Adipocyte (in vitro differentiated cells): ENCODE results near the gene SPDYE4.

Experiments
- DNase-seq: peaks from one replicate; pipeline ENCODE4 v3.0.0-alpha.2; 2015; ENCODE audit warnings: low read depth
- H3K27me3 ChIP-seq: replicated peaks from 2 replicates; pipeline ENCODE4 v1.7.0; 2013; ENCODE audit warnings: mild to moderate bottlenecking, low read length, moderate library complexity; ENCODE audit not compliant: control insufficient read depth, insufficient read depth
- H3K36me3 ChIP-seq: 2 replicates; pipeline ENCODE4 v1.7.0; 2013; ENCODE audit warnings: low read length, mild to moderate bottlenecking, moderate library complexity; ENCODE audit not compliant: control insufficient read depth, insufficient read depth, severe bottlenecking
- H3K4me1 ChIP-seq: 2 replicates; pipeline ENCODE4 v1.7.0; 2013; ENCODE audit warnings: mild to moderate bottlenecking, low read length, moderate library complexity; ENCODE audit not compliant: control insufficient read depth, insufficient read depth
- H3K4me3 ChIP-seq: 2 replicates; pipeline ENCODE4 v1.7.0; 2013; ENCODE audit warnings: mild to moderate bottlenecking, low read length, moderate library complexity
- H3K9ac ChIP-seq: 2 replicates; pipeline ENCODE4 v1.7.0; 2013; ENCODE audit warnings: mild to moderate bottlenecking, low read length, moderate library complexity
- H3K9me3 ChIP-seq: 2 replicates; pipeline ENCODE4 v1.7.0; 2013; ENCODE audit warnings: mild to moderate bottlenecking, low read length, moderate library complexity; ENCODE audit not compliant: control insufficient read depth

SPDYE4 gene

DNA sequence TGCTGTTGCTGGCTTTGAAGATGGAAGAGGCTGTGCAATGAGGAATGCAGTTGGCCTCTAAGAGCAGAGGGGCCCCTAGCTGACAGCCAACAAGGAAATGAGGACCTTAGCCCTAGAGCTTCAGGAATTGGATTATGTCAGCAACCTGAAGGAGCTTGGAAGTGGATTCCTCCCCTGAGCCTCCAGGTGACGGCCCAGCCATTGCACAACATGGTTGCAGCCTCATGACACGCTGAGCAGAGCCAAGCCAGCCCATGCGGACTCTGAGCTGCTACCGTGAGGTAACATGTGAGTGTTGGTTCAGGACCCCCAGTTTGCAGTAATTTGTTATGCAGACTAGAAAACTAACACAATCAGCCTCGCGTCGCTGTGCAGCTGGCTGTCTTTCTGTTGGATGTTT lies 33.9 kb downstream of the SPDYE4 start:
- H3K4me3 ChIP-seq = no peak overlapping the region
- no peaks in the 10 kb centered on the region for H3K27me3 ChIP-seq
- no peaks in the 10 kb centered on the region for H3K9me3 ChIP-seq
- H3K4me1 ChIP-seq = no peaks in the 10 kb centered on the region
- no peak overlapping the region for H3K9ac ChIP-seq
- no peaks in the 10 kb centered on the region for H3K36me3 ChIP-seq
- no peak for DNase-seq

GRCh38 chr17:8720596-8720995 lies 37.8 kb downstream of the SPDYE4 start:
- Histone ChIP-seq H3K27me3 (no peaks in the 10 kb centered on the region), H3K9me3 (no peaks in the 10 kb centered on the region), H3K9ac (no peak overlapping the region), H3K4me1 (no peaks in the 10 kb centered on the region), H3K36me3 (no peaks in the 10 kb centered on the region), H3K4me3 (no peak overlapping the region)
- DNase-seq = no peak

DNA sequence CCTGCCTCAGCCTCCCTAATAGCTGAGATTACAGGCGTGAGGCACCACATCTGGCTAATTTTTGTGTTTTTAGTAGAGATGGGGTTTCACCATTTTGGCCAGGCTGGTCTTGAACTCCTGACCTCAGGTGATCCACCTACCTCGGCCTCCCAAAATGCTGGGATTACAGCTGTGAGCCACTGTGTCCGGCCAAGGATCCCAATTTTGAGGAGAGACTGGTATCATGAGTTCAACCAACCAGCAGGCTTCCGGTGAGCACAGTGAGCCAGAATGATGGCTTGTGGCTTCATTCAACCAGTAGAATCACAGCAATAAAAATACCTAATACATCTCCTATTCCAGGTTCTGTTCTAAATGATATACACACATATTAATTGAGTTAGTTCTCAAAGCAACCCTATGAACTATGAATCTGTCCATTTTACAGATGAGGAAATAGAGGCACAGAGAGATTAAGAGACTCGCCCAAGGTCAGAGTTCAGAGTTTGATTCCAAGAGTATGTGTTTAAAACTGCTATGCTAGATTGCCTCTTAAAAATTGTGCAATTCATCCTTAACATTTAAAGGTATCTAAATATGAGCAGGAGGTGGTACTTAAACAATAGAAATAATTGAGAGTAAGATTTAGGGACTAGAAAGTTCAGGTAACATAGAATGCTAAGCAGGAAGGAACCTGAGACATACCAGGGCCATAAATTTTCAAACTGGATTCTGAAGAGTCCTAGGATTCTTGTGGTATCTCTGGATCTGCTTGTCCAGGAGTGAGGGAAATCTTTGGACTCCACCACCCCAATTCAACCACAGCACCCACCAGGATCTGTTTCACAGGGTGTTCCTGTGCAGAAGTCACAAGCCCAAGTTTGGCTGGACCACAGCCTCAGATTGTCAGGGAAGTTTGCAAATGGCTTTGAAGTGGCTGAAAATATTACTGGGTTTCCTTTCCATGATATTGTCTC lies 38.8 kb downstream of the SPDYE4 start:
- Histone ChIP-seq H3K36me3 (no peaks in the 10 kb centered on the region), H3K9me3 (no peaks in the 10 kb centered on the region), H3K4me1 (no peaks in the 10 kb centered on the region), H3K4me3 (no peak overlapping the region), H3K9ac (no peak overlapping the region), H3K27me3 (no peaks in the 10 kb centered on the region)
- DNase-seq = no peak

- Histone ChIP-seq H3K27me3 (no peaks in the 10 kb centered on the region), H3K4me3 (no peak overlapping the region), H3K36me3 (no peaks in the 10 kb centered on the region), H3K4me1 (no peaks in the 10 kb centered on the region), H3K9me3 (no peaks in the 10 kb centered on the region), H3K9ac (no peak overlapping the region)
- no peak for DNase-seq
Measured at GRCh38 chr17:8718001-8718563, 40.3 kb downstream of the SPDYE4 start.

- Histone ChIP-seq H3K4me1 (no peaks in the 10 kb centered on the region), H3K4me3 (no peak overlapping the region), H3K36me3 (no peaks in the 10 kb centered on the region), H3K27me3 (peaks cover 3% of the 10 kb centered on the region), H3K9ac (no peak overlapping the region), H3K9me3 (no peaks in the 10 kb centered on the region)
- DNase-seq = no peak
Measured at GRCh38 chr17:8713878-8714277, 44.5 kb downstream of the SPDYE4 start.

- DNase-seq = no peak
- Histone ChIP-seq H3K36me3 (no peaks in the 10 kb centered on the region), H3K9me3 (no peaks in the 10 kb centered on the region), H3K27me3 (peaks cover 5% of the 10 kb centered on the region), H3K4me1 (no peaks in the 10 kb centered on the region), H3K9ac (no peak overlapping the region), H3K4me3 (no peak overlapping the region)
Measured at GRCh38 chr17:8713315-8713714, 45.0 kb downstream of the SPDYE4 start.

GRCh38 chr17:8712698-8713097 lies 45.6 kb downstream of the SPDYE4 start:
- H3K27me3 ChIP-seq = peaks cover 11% of the 10 kb centered on the region
- no peak for DNase-seq
- H3K9ac ChIP-seq = no peak overlapping the region
- H3K36me3 ChIP-seq = no peaks in the 10 kb centered on the region
- no peak overlapping the region for H3K4me3 ChIP-seq
- no peaks in the 10 kb centered on the region for H3K9me3 ChIP-seq
- H3K4me1 ChIP-seq = no peaks in the 10 kb centered on the region

DNA sequence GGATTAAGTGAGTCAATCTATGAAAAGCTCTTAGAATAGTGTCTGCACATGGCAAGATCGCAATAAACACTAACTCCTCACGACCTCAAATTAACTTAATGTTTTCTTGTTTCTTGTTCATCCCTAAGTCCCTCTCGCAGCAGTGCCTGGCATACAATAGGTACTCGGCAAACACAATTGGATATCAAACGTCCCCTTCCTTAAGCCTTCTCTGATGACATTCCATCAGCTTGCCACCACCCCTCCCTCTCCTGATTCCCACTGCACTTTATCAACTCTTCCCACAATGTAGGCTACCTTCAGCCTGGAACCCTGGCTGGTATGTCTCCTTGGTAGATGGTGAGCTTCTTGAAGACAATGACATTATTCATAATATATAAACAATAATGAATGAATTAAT lies 47.1 kb downstream of the SPDYE4 start:
- Histone ChIP-seq H3K9me3 (no peaks in the 10 kb centered on the region), H3K36me3 (no peaks in the 10 kb centered on the region), H3K4me1 (peaks cover 6% of the 10 kb centered on the region), H3K9ac (no peak overlapping the region), H3K4me3 (no peak overlapping the region), H3K27me3 (peaks cover 24% of the 10 kb centered on the region)
- DNase-seq = no peak

GRCh38 chr17:8710813-8711212 lies 47.5 kb downstream of the SPDYE4 start:
- Histone ChIP-seq H3K4me3 (no peak overlapping the region), H3K9ac (no peak overlapping the region), H3K9me3 (no peaks in the 10 kb centered on the region), H3K36me3 (no peaks in the 10 kb centered on the region), H3K27me3 (peaks cover 29% of the 10 kb centered on the region), H3K4me1 (peaks cover 6% of the 10 kb centered on the region)
- DNase-seq = no peak

DNA sequence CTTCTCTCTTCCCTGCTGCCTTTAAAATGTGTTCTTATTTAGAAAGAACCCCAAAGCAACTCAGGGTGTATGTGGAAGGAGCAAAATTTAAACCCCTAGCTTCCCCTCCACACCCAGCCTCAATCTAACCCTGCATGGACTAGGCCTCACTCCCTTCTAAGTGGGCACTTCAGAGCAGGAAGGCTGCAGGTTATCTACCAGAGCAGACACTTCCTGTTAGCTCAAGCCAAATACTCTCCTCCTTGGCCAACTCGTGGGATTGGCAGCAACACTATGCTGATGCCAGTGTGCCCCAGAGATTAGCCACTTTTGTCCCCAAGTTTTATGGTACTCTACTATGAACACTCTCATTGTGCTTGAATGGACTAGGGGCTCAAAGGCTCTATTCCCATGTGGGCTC lies 49.3 kb downstream of the SPDYE4 start:
- no peaks in the 10 kb centered on the region for H3K36me3 ChIP-seq
- no peak for DNase-seq
- peaks cover 6% of the 10 kb centered on the region for H3K4me1 ChIP-seq
- H3K27me3 ChIP-seq = peaks cover 30% of the 10 kb centered on the region
- no peak overlapping the region for H3K9ac ChIP-seq
- H3K4me3 ChIP-seq = no peak overlapping the region
- H3K9me3 ChIP-seq = no peaks in the 10 kb centered on the region

DNA sequence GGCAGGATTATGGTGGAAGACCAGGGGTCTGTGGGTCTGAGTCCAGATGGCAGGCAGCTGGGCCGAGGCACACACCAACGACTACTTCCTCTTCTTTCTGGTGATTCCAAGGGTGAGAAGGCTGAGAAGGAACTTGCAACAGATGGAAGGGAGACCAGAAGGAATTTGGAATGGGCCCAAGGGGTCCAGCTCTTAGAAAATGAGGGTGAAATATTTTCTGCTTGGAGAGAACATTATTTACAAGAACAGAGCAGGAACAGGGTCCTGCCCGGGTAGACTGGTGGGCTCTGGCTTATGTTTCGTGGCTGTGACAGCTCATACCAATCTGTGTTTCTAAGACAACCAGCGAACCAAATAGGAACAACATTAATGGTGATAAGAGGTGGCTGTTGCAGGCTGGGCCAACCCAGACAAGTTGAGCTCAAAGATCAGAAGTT lies 50.3 kb downstream of the SPDYE4 start:
- peaks cover 36% of the 10 kb centered on the region for H3K27me3 ChIP-seq
- DNase-seq = no peak
- no peak overlapping the region for H3K9ac ChIP-seq
- peaks cover 4% of the 10 kb centered on the region for H3K9me3 ChIP-seq
- no peak overlapping the region for H3K4me3 ChIP-seq
- no peaks in the 10 kb centered on the region for H3K36me3 ChIP-seq
- peaks cover 6% of the 10 kb centered on the region for H3K4me1 ChIP-seq
